Glutamatergic neuron (in vitro differentiated cells): ENCODE results near the gene PDCD4. TPM values are rescaled to one million over a fixed set of nuclear protein-coding genes. Genes with fewer than 3 reads are reported as not detected.

ENCODE experiments used
- DNase-seq: peaks from one replicate; pipeline ENCODE4 v3.0.0; 2022
- H3K27ac Mint-ChIP-seq: one replicate; pipeline ENCODE4 v1.8.0; 2020; ENCODE audit warnings: mild to moderate bottlenecking, mixed read lengths, inconsistent platforms; ENCODE audit not compliant: unreplicated experiment
- H3K27me3 Mint-ChIP-seq: one replicate; pipeline ENCODE4 v1.8.0; 2020; ENCODE audit warnings: mild to moderate bottlenecking, moderate library complexity, mixed read lengths, inconsistent platforms; ENCODE audit not compliant: unreplicated experiment
- H3K36me3 Mint-ChIP-seq: one replicate; pipeline ENCODE4 v1.8.0; 2020; ENCODE audit warnings: mild to moderate bottlenecking, mixed read lengths, inconsistent platforms; ENCODE audit not compliant: unreplicated experiment
- H3K4me1 Mint-ChIP-seq: one replicate; pipeline ENCODE4 v1.8.0; 2020; ENCODE audit warnings: mild to moderate bottlenecking, low read depth, mixed read lengths, inconsistent platforms; ENCODE audit not compliant: unreplicated experiment
- H3K4me3 Mint-ChIP-seq: one replicate; pipeline ENCODE4 v1.8.0; 2020; ENCODE audit warnings: mild to moderate bottlenecking, mixed read lengths, inconsistent platforms; ENCODE audit not compliant: unreplicated experiment
- H3K9me3 Mint-ChIP-seq: one replicate; pipeline ENCODE4 v1.8.0; 2020; ENCODE audit warnings: mild to moderate bottlenecking, moderate library complexity, mixed read lengths, inconsistent platforms; ENCODE audit not compliant: unreplicated experiment
- CTCF ChIP-seq: fragments of 200-600 bp; sonication (generic); IDR thresholded peaks from one replicate; pipeline ENCODE4 v1.5.0; 2021; ENCODE audit not compliant: partially characterized antibody, unreplicated experiment
- total RNA-seq: library from RNA; stranded (reverse); fragmentation: NEBNext Ultra II Directional; extraction: Animal tissue kit (Norgen Biotek cat#: 25700); gene quantifications from one replicate; pipeline ENCODE4 v1.2.1, GENCODE V29; 2021; ENCODE audit not compliant: unreplicated experiment

PDCD4 gene
- total RNA-seq, 1 donor from 2014 or later, result 149 TPM

- Mint-ChIP-seq H3K27ac (no peak overlapping the region), H3K27me3 (no peaks in the 10 kb centered on the region), H3K9me3 (peaks cover 6% of the 10 kb centered on the region), H3K4me3 (no peak overlapping the region), H3K36me3 (no peaks in the 10 kb centered on the region), H3K4me1 (peaks cover 64% of the 10 kb centered on the region)
- no peak for TF ChIP-seq CTCF
- no peak for DNase-seq
Observed at GRCh38 chr10:110845192-110845755, 26.5 kb upstream of the PDCD4 start.

GRCh38 chr10:110845756-110846620, 25.7 kb upstream of the PDCD4 start:
- H3K4me3 Mint-ChIP-seq, result no peak overlapping the region
- H3K4me1 Mint-ChIP-seq, result peaks cover 63% of the 10 kb centered on the region
- TF ChIP-seq CTCF, result no peak
- no peaks in the 10 kb centered on the region for H3K36me3 Mint-ChIP-seq
- peaks cover 6% of the 10 kb centered on the region for H3K9me3 Mint-ChIP-seq
- DNase-seq, result no peak
- no peak overlapping the region for H3K27ac Mint-ChIP-seq
- no peaks in the 10 kb centered on the region for H3K27me3 Mint-ChIP-seq

GRCh38 chr10:110847374-110847773, 24.4 kb upstream of the PDCD4 start:
- Mint-ChIP-seq H3K36me3 (no peaks in the 10 kb centered on the region), H3K9me3 (peaks cover 6% of the 10 kb centered on the region), H3K27ac (no peak overlapping the region), H3K4me3 (no peak overlapping the region), H3K27me3 (no peaks in the 10 kb centered on the region), H3K4me1 (peaks cover 66% of the 10 kb centered on the region)
- TF ChIP-seq CTCF, result no peak
- DNase-seq, result no peak

GRCh38 chr10:110848106-110848505, 23.6 kb upstream of the PDCD4 start:
- DNase-seq, result no peak
- H3K36me3 Mint-ChIP-seq, result no peaks in the 10 kb centered on the region
- peaks cover 59% of the 10 kb centered on the region for H3K4me1 Mint-ChIP-seq
- peaks cover 6% of the 10 kb centered on the region for H3K9me3 Mint-ChIP-seq
- TF ChIP-seq CTCF, result no peak
- H3K4me3 Mint-ChIP-seq, result no peak overlapping the region
- H3K27me3 Mint-ChIP-seq, result no peaks in the 10 kb centered on the region
- no peak overlapping the region for H3K27ac Mint-ChIP-seq

GRCh38 chr10:110850099-110850498, 21.6 kb upstream of the PDCD4 start:
- no peak for DNase-seq
- Mint-ChIP-seq H3K4me3 (no peak overlapping the region), H3K27me3 (no peaks in the 10 kb centered on the region), H3K4me1 (peaks cover 46% of the 10 kb centered on the region), H3K27ac (no peak overlapping the region), H3K36me3 (no peaks in the 10 kb centered on the region), H3K9me3 (no peaks in the 10 kb centered on the region)
- no peak for TF ChIP-seq CTCF
